Motor neuron (in vitro differentiated cells): ENCODE results near the gene CELSR2. TPM values are rescaled to one million over a fixed set of nuclear protein-coding genes. Genes with fewer than 3 reads are reported as not detected.

ENCODE experiments used
- ATAC-seq, 8 experiments: fragments of 200-7000 bp; cut with Tn5 transposase; replicated peaks in 6 of 8; 2 replicates each; pipeline ENCODE4 v1.8.0; 2021; ENCODE audit warnings: mild to moderate bottlenecking in 8 of 8, moderate library complexity in 8 of 8
- H3K27ac ChIP-seq, 2 donors: fragments of 250-450 bp; sonication (Bioruptor Pico); 2 replicates each; pipeline ENCODE4 v1.9.0; 2021; ENCODE audit warnings: antibody characterized with exemption in 2 of 2, mild to moderate bottlenecking in 2 of 2, moderate library complexity in 1 of 2
- H3K4me1 ChIP-seq, 2 donors: fragments of 250-450 bp; sonication (Bioruptor Pico); replicated peaks in 1 of 2; 2 replicates each; pipeline ENCODE4 v1.6.1; 2021; ENCODE audit warnings: antibody characterized with exemption in 2 of 2, mild to moderate bottlenecking in 2 of 2, moderate library complexity in 1 of 2
- H3K4me3 ChIP-seq, 5 donors: fragments of 250-450 bp; sonication (Bioruptor Pico); 2 replicates each; pipeline ENCODE4 v1.9.0; 2021; ENCODE audit warnings: antibody characterized with exemption in 5 of 5, mild to moderate bottlenecking in 5 of 5, moderate library complexity in 4 of 5
- WGBS, 10 experiments: fragments of 450-650 bp; shearing (Covaris generic); methylation state at CpG; one replicate each; pipeline ENCODE4 v1.0.0; 2022; 5-methylcytosine and 5-hydroxymethylcytosine counted together
- in situ Hi-C, 9 experiments: fragments of 400-800 bp; cut with MboI; loops; one replicate each; pipeline ENCODE4 v1.15.0; 2021; ENCODE audit warnings: low sequenced_read_pairs in 9 of 9, low pct_unique_long_range_greater_than_20kb in 2 of 9; ENCODE audit not compliant: unreplicated experiment in 9 of 9
- total RNA-seq, 8 experiments: library from RNA; unstranded; fragments of 300-600 nt; gene quantifications; 2 replicates each; pipeline versions ENCODE4 v1.2.3 to v1.2.4, GENCODE V29; 2022

Gene CELSR2
- total RNA-seq, 8 experiments from 2014 or later = 1.1 to 90.9 (median 43.3) TPM

DNA sequence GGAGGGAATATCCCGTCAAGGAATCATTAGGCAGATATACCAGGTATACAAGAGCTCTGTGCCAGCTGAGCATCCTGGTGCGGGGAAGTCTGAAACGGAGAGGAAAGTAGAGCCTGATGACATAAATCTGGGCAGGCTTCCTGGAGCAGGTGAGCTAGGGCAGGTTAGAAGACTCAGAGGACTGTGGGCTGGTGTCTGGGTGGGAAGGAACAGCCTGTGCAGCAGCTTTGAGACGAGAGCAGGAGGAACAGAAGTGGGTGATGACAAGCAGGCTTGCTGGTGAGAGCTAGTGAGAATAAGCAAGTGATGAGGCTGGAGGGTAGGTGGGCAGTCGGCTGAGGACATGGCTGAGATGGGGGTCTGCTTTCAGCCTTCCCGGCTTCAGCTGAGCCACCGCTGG, 6.7 kb downstream of the CELSR2 start:
- Histone ChIP-seq H3K27ac (peak overlapping the region; percentile 93 to 95), H3K4me1 (peaks cover 82 to 86% of the 10 kb centered on the region in 2 donors), H3K4me3 (peak overlapping the region in 4 of 5 donors; percentile 27 to 39 (median 34))
- no peak for ATAC-seq
- in situ Hi-C loops = loop anchor here in 2 of 9 experiments (25.0 kb wide), 1 partner anchor 131 kb away; the partner anchor contains the start of gene SORT1 (in 2 of the 2)
- 62 to 85% (median 75%) methylated on average over 2 to 6 of the region's 7 CpGs; no CpG with 5 or more reads in 5 of the 10 experiments for WGBS, 10 experiments

DNA sequence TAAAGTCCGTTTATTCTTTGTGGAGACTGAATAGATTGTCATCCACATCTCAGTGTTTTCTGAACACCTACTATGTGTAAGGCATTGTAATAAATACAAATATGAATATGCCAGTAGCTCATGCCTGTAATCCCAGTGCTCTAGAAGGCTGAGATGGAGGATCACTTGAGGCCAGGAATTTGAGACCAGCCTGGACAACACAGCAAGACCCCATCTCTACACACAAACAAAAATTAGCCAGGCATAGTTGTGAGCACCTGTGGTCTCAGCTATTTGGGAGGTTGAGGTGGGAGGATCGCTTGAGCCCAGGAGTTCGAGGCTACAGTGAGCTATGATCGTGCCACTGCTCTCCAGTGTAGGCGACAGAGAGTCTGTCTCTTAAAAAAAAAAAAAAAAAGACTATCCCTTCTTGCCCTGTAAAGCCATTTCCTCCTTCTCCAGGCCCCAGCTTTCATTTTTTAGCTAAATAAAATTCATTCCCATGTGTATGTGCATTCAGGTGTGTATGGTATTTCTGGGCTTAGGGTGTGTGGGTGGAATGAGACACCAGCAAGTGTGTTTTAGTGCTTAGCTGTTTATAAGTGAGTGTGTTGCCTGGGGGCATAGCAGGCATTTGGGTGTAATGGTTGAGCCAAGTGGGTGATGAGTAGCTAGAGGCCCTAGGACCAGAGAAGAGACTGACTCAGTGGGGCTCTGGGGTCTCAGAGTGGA, 7.8 kb downstream of the CELSR2 start:
- Histone ChIP-seq H3K4me3 (peak overlapping the region in 2 of 5 donors; percentile 8 to 13), H3K4me1 (peaks cover 80 to 81% of the 10 kb centered on the region in 2 donors), H3K27ac (peak overlapping the region; percentile 90 to 95)
- in situ Hi-C loops = loop anchor here in 2 of 9 experiments (25.0 kb wide), 1 partner anchor 130 kb away; the partner anchor contains the start of gene SORT1 (in 2 of the 2)
- WGBS, 10 experiments = 77 to 93% (median 87%) methylated on average over 3 to 5 of the region's 5 CpGs; no CpG with 5 or more reads in 4 of the 10 experiments
- peak in 1 of 8 experiments; percentile 13 for ATAC-seq

DNA sequence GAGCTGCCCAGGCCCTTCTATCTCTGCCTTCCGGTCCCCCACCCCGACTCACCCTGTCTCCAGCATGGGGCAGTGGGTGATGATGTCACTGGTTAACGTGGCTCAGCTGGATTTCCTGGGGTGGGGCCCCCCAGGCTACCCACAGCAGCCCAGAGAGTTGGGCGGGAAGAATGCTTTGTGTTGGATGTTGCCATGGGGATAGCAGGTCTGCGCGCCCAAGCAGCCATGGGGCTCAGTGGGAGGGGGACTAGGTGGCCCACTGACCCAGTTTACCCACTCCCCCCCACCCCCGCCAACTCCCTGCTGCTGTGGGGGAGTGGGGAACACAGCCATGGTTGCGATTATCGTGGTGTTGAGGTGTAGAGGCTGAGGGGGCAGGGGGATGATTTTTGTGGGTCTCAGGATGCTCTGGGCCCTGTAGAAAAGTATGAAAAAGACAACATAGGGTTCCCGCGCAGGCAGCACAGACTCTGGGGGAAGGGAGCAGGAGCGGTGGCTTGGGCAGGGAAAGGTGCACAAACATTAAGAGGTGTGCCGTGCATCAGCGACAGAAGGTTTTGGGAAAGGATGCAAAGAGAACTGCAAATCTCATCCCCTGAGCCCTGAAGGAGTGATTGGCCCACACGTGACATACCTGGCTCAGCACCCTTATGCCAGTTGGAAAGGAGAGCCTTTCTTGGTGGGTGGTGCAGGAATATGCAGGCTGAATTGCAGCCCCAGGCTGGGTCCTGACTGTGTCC, 8.5 kb downstream of the CELSR2 start:
- peak; percentile 21 to 66 (median 61) for ATAC-seq
- peaks cover 74 to 76% of the 10 kb centered on the region in 2 donors for H3K4me1 ChIP-seq
- in situ Hi-C loops = loop anchor here in 2 of 9 experiments (25.0 kb wide), 1 partner anchor 129 kb away; the partner anchor contains the start of gene SORT1 (in 2 of the 2)
- H3K27ac ChIP-seq = peak overlapping the region; percentile 90 to 95
- 50 to 88% (median 61%) methylated on average over 2 to 5 of the region's 15 CpGs; no CpG with 5 or more reads in 5 of the 10 experiments for WGBS, 10 experiments
- H3K4me3 ChIP-seq = peak overlapping the region in 2 of 5 donors; percentile 8 to 13

DNA sequence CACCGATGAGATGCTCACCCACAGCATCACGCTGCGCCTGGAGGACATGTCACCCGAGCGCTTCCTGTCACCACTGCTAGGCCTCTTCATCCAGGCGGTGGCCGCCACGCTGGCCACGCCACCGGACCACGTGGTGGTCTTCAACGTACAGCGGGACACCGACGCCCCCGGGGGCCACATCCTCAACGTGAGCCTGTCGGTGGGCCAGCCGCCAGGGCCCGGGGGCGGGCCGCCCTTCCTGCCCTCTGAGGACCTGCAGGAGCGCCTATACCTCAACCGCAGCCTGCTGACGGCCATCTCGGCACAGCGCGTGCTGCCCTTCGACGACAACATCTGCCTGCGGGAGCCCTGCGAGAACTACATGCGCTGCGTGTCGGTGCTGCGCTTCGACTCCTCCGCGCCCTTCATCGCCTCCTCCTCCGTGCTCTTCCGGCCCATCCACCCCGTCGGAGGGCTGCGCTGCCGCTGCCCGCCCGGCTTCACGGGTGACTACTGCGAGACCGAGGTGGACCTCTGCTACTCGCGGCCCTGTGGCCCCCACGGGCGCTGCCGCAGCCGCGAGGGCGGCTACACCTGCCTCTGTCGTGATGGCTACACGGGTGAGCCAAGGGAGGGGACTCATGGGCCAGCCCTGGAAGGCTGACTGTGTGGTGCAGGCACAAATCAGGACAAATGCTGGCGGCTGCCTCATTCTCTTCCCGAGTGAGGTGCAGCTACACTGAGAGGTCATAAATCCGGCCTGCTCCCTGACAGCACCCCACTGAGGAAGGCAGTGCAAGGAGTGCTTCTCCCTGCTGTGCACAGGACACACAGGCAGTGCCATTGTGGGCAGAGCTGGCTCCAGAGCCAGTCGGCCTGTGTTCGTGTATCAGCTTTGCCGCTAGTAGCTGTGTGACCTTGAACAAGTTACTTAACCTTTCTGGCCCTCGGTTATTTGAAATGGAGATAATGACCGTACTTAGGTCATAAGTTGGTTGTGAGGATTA, 9.4 kb downstream of the CELSR2 start:
- 66 to 100% (median 79%) methylated on average over 2 to 35 of the region's 69 CpGs; no CpG with 5 or more reads in 4 of the 10 experiments for WGBS, 10 experiments
- ATAC-seq = no peak
- H3K4me3 ChIP-seq = no peak overlapping the region
- peaks cover 68 to 70% of the 10 kb centered on the region in 2 donors for H3K4me1 ChIP-seq
- in situ Hi-C loops = loop anchor here in 2 of 9 experiments (25.0 kb wide), 1 partner anchor 129 kb away; the partner anchor contains the start of gene SORT1 (in 2 of the 2)
- peak overlapping the region; percentile 90 to 95 for H3K27ac ChIP-seq

DNA sequence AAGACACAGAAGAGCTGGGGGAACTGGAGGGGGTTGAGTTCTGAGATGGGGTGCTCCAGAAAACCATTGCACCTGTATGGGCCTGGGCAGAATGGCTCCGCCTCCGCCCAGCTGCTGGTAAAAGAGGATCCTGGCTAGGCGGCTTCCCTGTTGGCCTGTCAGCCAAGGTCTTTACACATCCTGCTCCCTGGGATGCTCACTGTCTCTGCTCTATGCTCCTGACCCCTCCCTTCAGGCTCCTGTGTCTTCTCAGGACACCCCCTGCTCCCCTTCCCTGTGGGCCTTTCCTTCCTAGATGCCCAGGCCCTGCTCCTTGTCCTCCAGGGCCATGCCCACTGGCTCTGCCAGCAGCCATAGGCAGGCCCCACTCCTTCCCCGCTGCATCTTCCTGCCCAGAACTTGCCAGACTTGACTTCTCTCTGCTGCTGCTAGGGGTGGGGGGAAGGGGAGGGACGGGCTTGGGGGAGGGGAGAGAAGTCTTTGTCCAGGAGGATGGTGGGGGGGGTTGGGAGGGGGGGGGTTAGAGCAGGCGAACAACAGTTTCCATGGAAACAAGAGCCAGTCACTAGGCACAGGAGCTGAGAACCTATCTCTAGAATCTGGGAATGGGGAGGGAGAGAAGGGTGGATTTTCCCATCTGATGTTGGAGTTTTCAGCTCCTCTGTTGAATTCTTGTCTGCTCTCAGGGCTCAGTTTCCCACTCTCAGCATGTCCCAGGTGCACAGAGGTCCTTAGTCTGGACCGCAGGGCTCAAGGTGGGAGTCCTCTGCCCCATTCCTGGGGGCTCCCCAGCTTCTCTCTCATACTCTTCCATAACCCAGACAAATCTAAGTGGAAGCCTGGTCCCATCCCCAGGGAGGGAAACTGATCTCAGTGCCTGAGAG, 10.6 kb downstream of the CELSR2 start:
- WGBS, 10 experiments = 23 to 100% (median 45%) methylated on average over 1 to 5 of the region's 7 CpGs; no CpG with 5 or more reads in 5 of the 10 experiments
- Histone ChIP-seq H3K27ac (peak overlapping the region; percentile 90 to 95), H3K4me3 (no peak overlapping the region), H3K4me1 (peaks cover 57 to 62% of the 10 kb centered on the region in 2 donors)
- peak in 5 of 8 experiments; percentile 19 to 38 (median 33) for ATAC-seq
- in situ Hi-C loops = loop anchor here in 2 of 9 experiments (25.0 kb wide), 1 partner anchor 127 kb away; the partner anchor contains the start of gene SORT1 (in 2 of the 2)

DNA sequence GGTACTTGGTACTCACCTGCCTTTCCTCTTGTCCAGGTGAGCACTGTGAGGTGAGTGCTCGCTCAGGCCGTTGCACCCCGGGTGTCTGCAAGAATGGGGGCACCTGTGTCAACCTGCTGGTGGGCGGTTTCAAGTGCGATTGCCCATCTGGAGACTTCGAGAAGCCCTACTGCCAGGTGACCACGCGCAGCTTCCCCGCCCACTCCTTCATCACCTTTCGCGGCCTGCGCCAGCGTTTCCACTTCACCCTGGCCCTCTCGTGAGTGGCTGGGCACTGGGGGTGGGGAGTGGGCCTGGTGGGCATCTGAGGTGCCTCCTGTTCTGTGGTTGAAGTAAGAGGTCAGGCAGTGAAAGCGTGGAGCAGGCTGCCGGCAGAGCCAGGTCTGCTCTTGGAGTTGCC, 11.7 kb downstream of the CELSR2 start:
- Histone ChIP-seq H3K4me1 (peaks cover 48 to 51% of the 10 kb centered on the region in 2 donors), H3K4me3 (no peak overlapping the region), H3K27ac (peak overlapping the region; percentile 90)
- no peak for ATAC-seq
- 80 to 95% (median 83%) methylated on average over 1 to 9 of the region's 16 CpGs; no CpG with 5 or more reads in 7 of the 10 experiments for WGBS, 10 experiments
- in situ Hi-C loops = loop anchor here in 2 of 9 experiments (25.0 kb wide), 1 partner anchor 126 kb away; the partner anchor contains the start of gene SORT1 (in 2 of the 2)

DNA sequence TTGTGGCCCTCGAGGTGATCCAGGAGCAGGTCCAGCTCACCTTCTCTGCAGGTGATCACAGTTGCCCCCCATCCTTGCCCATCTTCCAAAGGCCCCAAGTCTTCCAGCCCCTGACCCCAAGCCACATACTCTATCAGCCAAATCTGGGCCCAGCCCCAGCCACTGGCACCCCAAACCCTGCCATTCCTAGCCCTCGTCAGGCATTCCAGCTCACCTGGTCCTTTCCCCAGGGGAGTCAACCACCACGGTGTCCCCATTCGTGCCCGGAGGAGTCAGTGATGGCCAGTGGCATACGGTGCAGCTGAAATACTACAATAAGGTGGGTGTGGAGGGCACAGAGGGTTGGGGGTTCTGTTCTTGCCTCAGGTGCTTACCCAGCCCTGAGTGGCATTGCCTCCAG, 12.2 kb downstream of the CELSR2 start:
- no peak for ATAC-seq
- WGBS, 10 experiments = 60 to 100% (median 97%) methylated on average over 1 to 6 of the region's 6 CpGs; no CpG with 5 or more reads in 5 of the 10 experiments
- in situ Hi-C loops = loop anchor here in 2 of 9 experiments (25.0 kb wide), 1 partner anchor 126 kb away; the partner anchor contains the start of gene SORT1 (in 2 of the 2)
- Histone ChIP-seq H3K27ac (no peak overlapping the region), H3K4me1 (peaks cover 42 to 45% of the 10 kb centered on the region in 2 donors), H3K4me3 (no peak overlapping the region)

DNA sequence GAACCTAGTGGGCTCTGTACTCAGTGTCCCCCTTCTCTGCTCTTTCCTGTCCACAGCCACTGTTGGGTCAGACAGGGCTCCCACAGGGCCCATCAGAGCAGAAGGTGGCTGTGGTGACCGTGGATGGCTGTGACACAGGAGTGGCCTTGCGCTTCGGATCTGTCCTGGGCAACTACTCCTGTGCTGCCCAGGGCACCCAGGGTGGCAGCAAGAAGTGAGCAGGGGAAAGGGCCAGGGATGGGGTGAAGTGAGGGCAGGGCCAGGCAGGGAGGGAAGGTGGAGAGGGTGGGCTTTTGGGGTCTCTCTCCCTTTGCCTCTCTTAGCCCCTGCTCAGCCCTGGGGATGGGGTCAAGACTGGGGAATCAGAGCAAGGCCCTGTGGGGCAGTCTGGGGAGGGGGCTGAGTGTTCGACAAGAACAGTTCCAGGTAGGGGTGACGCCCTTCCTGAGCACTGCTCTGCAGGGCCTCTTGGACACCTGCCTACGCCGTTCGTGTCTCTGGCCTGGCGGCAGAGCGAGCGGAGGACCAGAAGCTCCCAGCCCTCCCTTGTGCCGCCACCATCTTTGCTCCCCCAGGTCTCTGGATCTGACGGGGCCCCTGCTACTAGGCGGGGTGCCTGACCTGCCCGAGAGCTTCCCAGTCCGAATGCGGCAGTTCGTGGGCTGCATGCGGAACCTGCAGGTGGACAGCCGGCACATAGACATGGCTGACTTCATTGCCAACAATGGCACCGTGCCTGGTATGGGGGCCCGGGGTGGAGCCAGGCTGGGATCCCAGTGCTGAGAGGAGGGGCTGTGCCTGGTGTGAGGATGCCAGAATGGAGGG, 13.1 kb downstream of the CELSR2 start:
- peaks cover 36 to 39% of the 10 kb centered on the region in 2 donors for H3K4me1 ChIP-seq
- no peak for ATAC-seq

DNA sequence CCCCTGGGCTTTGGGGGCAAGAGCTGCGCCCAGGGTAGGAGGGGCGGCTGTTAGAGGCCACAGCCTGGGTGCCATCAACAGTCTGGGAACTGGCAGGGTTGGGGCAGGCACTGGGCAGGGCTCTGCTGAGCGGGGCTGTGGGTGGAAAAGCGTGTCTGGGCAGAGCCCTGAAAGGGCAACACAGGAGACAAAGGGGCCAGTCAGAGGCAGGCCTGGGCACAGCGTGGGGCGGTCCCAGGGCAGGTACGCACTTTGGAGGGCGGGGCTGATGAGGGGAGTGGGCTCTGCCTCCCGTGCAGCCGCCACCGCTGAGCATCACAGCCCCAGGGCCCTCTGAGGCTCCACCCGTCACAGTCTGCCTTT, 13.9 kb downstream of the CELSR2 start:
- H3K4me3 ChIP-seq = no peak overlapping the region
- in situ Hi-C loops = loop anchor here in 2 of 9 experiments (25.0 kb wide), 1 partner anchor 124 kb away; the partner anchor contains the start of gene SORT1 (in 2 of the 2)
- 60 to 94% (median 89%) methylated on average over 2 to 6 of the region's 12 CpGs; no CpG with 5 or more reads in 7 of the 10 experiments for WGBS, 10 experiments
- ATAC-seq = peak in 7 of 8 experiments; percentile 0 to 17 (median 4)
- peaks cover 28 to 31% of the 10 kb centered on the region in 2 donors for H3K4me1 ChIP-seq
- H3K27ac ChIP-seq = peak overlapping the region in 1 of 2 donors; percentile 40

More for the DNA sequence above, 13.1 kb downstream of the CELSR2 start:
- Histone ChIP-seq H3K27ac (no peak overlapping the region), H3K4me3 (no peak overlapping the region)
- in situ Hi-C loops = loop anchor here in 2 of 9 experiments (25.0 kb wide), 1 partner anchor 125 kb away; the partner anchor contains the start of gene SORT1 (in 2 of the 2)
- 91 to 96% (median 93%) methylated on average over 8 to 15 of the region's 22 CpGs; no CpG with 5 or more reads in 7 of the 10 experiments for WGBS, 10 experiments
